NK-92 treated with Interleukin-12 subunit alpha and Interleukin-12 subunit beta, amount 100 ng/mL, for 24 hours (cell line): ENCODE data around the gene EHBP1.
"Not testable (repeated sequence)": the region's sequence is repeated elsewhere in the genome, so short reads cannot be mapped to it uniquely, and the experiment has no call there.

Source experiments
- DNase-seq: peaks from one replicate; lab custom pipeline; 2025; lab: John Stamatoyannopoulos, UW

Gene EHBP1

GRCh38 chr2:62705859-62706720, 577 bp downstream of the EHBP1 start:
- no peak for DNase-seq

DNA sequence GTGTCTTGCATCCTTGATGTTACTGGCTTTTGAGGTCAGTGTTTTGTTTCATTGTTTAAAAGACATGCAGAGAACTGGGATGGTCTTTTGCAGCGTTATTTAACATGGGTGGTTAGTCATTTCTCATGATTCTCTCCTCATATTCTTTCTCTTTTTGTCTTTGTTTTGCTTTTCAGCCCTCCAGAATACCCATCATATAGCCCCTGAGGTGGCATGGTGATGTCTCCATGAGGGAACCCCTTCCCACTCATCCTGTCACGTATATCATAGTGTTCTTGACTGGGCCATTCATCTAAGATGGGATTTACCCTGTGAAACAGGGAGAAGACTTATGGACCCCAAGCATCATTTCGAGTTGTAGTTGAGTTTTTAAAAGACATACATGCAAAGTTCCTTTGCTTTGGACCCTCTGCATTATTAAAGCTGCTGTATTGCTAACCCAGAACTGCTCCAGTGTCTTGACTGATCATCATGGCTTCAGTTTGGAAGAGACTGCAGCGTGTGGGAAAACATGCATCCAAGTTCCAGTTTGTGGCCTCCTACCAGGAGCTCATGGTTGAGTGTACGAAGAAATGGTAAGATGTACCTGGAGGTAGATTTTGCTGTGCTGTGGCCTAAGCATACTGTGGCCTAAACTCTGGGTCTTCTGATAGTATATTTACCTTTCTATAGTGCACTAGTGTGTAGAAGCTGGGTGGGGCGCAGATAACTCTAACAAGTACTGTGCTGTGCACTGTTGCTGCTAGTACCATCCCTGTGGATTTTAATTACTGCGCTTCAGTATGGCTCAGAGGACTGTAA, 1.4 kb downstream of the EHBP1 start:
- DNase-seq: no peak

DNA sequence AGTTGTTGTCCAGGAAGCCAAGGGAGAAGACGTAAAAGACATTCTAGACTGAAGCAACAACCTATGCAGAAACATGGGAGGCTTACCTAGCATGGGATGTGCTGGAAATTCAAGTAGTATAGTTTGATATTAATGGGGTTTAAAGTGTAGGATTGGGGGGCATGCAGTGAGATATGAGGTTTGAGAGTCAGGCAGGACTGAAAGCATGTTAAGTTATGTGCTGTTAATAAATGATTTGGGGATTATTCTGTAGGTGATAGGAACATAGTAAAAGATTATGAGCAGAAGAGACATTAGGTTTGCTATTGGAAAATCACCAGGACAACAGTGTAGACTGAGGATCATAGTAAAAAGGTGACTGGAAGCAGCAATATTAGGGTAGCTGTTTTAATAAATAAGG, 3.2 kb downstream of the EHBP1 start:
- DNase-seq: no peak

- no peak for DNase-seq
Observed at GRCh38 chr2:62711832-62712494, 6.5 kb downstream of the EHBP1 start.

GRCh38 chr2:62713196-62713595, 7.7 kb downstream of the EHBP1 start:
- not testable (repeated sequence) for DNase-seq

DNA sequence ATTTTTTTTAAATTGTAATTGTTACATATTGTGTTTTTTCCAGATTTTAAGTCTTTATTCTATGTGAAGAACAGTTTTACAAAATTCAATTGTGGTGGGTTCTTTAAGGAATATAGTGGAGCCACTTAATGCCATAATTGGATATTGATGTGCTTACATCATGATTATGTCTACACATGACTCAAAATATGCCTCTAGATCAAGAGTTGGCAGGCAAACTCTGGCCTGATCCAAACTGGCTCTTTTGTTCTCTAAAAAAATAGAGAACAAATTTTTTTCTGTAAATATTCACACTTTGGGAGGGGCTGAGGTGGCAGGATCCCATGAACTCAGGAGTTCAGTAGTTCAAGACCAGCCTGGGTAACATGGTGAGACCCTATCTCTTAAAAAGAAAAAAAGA, 8.3 kb downstream of the EHBP1 start:
- no peak for DNase-seq

DNA sequence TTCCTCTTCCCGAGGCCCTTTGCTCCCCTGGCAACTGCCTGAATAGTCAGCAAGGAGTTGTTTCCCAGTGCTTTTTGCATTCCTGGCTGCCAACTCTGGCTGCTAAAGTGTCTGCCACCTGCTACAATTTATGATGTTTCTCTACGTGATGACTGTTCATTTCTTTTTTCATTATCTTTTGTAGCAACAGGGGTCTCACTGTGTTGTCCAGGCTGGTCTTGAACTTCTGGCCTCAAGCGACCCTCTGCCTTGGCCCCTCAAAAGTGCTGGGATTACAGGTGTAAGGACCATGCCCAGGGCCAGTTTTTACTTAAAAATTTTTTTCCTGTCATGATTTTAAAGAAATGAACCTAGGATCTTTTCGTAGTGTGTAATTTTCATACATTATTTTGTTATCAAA, 11.3 kb downstream of the EHBP1 start:
- no peak for DNase-seq

DNA sequence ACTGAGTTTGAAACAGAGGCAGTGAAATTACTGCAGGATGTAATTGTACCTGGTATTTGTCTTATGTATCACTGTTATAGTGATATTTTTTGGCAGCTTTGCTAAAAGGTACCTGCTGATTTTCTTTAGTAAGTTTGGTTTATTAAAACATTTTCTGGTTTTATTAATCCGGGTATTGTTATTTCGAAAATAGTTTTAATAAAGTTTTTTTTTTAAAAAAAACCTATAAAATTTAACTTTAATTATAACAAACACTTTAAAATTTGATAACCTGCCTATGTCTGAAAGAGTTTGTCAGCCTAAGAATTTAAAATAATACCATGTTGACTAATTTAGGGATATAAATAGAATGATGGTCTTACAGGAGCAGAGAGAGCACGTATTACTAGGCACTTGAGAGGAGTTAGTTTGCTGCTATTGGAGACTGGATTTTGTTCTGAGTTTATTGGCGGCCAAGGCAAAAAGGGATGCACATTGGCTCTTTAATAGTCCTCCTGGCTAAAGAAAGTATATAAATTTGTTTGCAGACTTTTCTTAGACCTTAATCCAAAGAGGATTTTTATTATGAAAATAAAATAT, 12.1 kb downstream of the EHBP1 start:
- DNase-seq: no peak

- DNase-seq: no peak
Observed at GRCh38 chr2:62718225-62718822, 12.8 kb downstream of the EHBP1 start.

- no peak for DNase-seq
Observed at GRCh38 chr2:62719757-62720156, 14.2 kb downstream of the EHBP1 start.

- no peak for DNase-seq
Observed at GRCh38 chr2:62722679-62723078, 17.2 kb downstream of the EHBP1 start.

DNA sequence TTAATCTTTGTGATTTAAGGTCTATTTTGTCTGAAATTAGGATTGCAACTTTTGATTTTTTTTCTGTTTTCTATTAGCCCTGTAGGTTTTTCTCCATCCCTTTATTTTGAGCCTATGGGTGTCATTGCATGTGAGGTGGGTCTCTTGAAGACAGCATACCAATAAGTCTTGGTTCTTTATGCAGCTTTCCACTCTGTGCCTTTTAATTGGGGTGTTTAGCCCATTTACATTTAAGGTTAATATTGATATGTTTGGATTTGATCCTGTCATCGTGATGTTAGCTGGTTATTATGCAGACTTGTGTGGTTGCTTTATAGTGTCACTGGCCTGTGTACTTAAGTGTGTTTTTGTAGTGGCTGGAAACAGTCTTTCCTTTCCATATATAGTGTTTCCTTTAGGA, 17.7 kb downstream of the EHBP1 start:
- no peak for DNase-seq

DNA sequence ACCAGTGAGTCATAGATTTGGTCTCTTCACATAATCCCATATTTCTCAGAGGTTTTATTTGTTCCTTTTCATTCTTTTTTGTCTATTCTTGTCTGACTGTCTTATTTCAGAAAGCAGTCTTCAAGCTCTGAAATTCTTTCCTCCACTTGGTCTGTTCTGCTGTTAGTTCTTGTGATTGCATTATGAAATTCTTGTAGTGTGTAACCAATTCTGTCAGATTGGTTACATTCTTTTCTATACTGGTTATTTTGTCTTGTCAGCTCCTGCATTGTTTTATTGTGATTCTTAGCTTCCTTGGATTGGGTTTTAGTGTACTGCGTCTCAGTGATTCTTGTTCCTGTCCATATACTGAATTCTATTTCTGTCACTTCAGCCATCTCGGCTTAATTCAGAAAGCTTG, 18.6 kb downstream of the EHBP1 start:
- no peak for DNase-seq

DNA sequence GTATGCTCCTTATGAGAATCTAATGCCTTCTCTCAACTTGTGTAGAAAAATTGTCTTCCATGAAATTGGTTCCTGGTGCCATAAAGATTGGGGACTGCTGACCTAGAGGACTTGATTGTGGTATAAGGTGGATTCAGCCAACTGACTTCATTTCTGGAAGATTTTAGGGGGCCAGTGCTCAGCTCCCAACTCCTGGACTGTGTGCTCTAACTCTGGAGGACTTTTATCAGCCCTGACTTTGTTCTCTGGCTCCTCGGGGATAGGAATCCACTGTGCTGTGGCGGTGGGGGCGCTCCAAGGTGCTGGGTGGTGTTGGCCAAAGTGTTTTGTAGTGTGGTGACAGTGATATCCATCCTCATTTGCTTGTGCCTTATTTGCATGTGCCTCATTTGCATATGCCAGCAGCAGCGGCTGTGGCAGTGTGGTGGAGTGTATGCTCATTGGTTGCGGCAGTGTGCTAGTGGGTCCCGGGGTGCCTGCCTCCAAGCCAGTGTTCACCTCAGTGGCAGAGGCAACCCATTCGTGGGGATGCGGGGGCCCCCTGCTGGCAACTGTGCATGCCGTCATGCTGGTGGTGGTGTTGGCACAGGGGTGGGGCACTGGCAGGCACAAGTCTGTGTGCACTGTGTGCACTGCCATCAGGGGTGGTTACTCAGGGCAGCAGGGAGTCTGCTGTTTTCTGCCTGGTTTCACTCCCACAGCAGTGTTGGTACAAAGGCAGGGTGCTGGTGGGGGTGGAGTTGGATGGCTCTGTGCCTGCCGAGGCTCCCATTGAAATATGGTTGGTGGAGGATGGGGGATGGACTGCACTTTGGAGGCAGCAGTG, 19.6 kb downstream of the EHBP1 start:
- no peak for DNase-seq

GRCh38 chr2:62725712-62726055, 20.2 kb downstream of the EHBP1 start:
- DNase-seq: no peak

DNA sequence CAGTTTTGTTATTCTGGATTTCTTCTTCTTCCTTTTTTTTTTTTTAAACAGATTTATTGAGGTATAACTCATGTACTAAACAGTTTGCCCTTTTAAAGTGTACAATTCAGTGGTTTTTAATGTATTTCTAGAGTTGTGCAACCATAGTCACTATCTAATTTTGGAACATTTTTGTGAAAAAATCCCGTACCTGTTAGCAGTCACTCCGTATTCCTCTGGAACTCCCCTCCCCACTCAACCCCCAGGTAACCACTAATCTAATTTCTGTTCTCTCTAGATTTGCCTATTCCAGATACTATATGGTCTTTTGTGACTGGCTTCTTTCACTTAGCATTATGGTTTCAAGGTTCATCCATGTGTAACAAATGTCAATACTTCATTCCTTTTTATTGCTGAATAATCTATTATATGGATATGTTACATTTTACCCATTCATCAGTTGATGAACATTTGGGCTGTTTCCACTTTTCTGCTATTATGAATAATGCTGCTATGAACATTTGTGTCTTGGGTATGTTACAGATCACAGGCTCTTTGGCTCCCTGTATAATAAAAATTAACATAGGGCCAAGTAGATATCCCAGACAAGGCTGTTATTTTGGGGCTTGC, 21.9 kb downstream of the EHBP1 start:
- no peak for DNase-seq

- DNase-seq: no peak
Observed at GRCh38 chr2:62727876-62728566, 22.5 kb downstream of the EHBP1 start.

DNA sequence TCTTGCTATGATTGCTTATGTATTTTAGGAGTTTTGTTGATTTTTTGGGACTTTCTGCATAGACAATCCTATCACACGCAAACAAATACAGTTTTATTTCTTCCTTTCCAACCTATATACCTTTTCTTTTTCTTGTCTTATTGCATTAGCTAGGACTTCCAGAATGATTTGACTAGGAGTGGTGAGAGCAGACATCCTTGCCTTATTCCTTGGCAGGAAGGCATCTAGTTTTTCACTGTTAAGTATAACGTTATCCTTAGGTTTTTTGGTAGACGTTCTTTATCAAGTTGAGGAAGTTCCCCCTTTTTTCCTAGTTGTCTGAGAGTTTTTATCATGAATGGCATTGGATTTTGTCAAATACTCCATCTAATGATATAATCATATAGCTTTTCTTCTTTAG, 25.8 kb downstream of the EHBP1 start:
- no peak for DNase-seq

DNA sequence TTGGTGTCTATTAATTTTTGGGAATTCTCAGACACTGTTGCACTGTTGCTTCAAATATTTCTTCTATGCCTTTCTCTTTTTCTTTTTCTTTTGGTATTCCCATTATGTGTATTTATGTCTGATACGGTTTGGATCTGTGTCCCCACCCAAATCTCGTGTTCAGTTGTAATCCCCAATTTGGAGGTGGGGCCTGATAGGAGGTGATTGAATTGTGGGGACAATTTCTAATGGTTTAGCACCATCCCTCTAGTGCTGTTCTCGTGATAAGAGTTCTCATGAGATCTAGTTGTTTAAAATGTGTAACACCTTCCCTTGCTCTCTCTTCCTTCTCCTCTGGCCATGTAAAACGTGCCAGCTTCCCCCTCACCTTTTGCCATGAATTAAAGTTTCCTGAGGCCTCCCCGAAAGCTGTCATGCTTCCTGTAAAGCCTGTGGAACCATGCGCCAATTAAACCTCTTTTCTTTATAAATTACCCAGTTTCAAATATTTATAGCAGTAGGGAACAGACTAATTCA, 26.8 kb downstream of the EHBP1 start:
- no peak for DNase-seq

GRCh38 chr2:62733546-62733945, 28.0 kb downstream of the EHBP1 start:
- no peak for DNase-seq
